GM12865 (cell line): ENCODE data around the gene GEN1.
A peak's percentile ranks its signal among the peaks of the same experiment; 100 is the strongest.

Source experiments
- DNase-seq: peaks from one replicate; pipeline ENCODE4 v3.0.0; 2010; ENCODE audit warnings: low read depth
- H3K4me3 ChIP-seq: 2 replicates; pipeline ENCODE4 v1.5.1; 2011; ENCODE audit warnings: mild to moderate bottlenecking, low read depth, low read length, control low read depth
- TF ChIP-seq, protein P1 (sequence below): IDR thresholded peaks from 2 replicates; pipeline ENCODE4 v1.5.1; 2011; ENCODE audit warnings: low read length, control low read depth, low read depth, inconsistent platforms; ENCODE audit not compliant: insufficient read depth; ENCODE audit errors: missing control alignments

GEN1 gene

DNA sequence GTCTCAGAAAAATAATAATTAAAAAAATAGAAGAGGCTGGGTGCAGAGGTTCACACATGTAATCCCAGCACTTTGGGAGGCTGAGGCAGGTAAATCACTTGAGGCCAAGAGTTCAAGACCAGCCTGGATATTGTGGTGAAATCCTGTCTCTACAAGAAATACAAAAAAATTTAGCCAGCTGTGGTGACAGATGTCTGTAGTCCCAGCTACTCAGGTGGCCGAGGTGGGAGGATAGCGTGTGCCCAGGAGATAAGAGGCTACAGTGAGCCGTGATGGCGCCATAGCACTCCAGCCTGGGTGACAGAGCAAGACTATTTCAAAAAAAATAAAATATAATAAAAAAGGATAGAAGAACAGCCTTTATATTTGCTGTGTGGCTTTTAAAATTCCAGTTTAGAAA, 36.3 kb upstream of the GEN1 start:
- TF ChIP-seq, protein P1, sequence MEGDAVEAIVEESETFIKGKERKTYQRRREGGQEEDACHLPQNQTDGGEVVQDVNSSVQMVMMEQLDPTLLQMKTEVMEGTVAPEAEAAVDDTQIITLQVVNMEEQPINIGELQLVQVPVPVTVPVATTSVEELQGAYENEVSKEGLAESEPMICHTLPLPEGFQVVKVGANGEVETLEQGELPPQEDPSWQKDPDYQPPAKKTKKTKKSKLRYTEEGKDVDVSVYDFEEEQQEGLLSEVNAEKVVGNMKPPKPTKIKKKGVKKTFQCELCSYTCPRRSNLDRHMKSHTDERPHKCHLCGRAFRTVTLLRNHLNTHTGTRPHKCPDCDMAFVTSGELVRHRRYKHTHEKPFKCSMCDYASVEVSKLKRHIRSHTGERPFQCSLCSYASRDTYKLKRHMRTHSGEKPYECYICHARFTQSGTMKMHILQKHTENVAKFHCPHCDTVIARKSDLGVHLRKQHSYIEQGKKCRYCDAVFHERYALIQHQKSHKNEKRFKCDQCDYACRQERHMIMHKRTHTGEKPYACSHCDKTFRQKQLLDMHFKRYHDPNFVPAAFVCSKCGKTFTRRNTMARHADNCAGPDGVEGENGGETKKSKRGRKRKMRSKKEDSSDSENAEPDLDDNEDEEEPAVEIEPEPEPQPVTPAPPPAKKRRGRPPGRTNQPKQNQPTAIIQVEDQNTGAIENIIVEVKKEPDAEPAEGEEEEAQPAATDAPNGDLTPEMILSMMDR, result no peak
- no peak for DNase-seq
- no peak overlapping the region for H3K4me3 ChIP-seq

DNA sequence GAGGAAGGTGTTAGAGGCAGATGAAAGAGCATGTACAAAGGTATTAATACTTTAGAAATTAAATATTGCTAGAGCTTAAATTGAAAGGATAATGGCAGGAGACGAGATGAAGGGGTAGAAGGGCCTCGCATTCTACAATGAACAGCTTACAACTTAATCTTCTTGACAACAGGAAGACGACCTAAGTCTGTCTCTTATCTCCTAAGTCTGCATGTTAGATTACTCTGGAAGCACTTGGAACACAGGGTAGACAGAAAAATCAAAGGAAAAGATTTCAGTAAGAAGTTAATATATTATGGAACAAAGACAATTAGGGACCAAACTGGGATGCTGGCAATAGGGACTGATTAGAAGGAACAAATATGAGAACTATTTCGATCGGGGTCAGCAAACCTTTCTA, 35.2 kb upstream of the GEN1 start:
- DNase-seq, result no peak
- TF ChIP-seq, protein P1, result no peak
- no peak overlapping the region for H3K4me3 ChIP-seq

DNA sequence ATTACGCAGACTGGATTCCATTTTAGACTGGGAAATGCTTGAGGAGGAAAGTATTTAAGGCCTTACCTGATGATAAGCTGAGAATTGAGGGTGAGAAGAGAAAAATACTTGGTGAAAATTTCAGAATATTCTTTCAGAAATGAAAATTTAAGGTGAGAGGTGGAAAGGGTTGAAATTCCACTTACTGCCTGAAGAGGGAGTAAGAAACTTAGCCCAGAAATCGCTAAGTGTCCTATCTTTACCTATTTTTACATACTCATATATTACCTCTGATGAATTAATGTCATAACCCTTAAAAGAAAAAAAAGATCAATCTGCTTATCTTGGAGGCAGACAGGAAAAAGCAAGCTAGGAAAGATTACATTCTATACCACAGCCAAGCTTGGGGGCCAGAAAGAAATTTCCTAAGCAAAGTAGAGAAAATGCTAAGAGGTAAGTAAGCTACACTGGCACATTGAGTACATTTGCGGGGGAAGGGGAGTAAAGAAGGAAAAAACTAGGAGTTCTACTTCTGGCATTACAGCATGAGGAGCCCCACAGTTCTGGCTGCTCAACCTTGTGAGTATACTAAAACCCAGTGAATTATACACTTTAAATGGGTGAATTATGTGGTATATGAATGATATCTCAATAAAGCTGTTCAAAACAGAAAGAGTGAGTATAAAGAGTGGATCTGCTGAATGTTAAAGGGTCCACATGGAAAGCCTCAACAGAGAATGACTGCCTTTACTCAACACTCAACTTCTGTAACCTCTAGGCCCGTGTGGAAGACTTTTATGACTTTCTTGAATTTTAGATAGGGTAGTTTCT, 34.2 kb upstream of the GEN1 start:
- TF ChIP-seq, protein P1, result peak; percentile 63
- peak; percentile 19 for DNase-seq
- H3K4me3 ChIP-seq, result no peak overlapping the region

DNA sequence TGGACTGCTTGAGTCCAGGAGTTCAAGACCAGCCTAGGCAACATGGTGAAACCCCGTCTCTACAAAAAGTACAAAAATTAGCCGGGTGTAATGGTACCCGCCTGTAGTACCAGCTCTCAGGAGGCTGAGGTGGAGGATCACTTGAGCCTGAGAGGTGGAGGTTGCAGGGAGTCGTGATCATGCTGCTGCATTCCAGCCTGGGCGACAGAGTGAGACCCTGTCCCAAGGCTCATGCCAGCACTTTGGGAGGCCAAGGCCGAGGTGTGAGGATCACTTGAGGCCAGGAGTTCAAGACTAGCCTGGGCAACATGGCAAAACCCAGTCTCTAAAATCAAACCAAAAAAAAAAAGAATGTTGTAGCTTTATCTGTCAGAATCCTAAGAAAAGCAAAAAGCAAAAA, 25.7 kb upstream of the GEN1 start:
- DNase-seq, result no peak
- TF ChIP-seq, protein P1, result no peak
- no peak overlapping the region for H3K4me3 ChIP-seq

DNA sequence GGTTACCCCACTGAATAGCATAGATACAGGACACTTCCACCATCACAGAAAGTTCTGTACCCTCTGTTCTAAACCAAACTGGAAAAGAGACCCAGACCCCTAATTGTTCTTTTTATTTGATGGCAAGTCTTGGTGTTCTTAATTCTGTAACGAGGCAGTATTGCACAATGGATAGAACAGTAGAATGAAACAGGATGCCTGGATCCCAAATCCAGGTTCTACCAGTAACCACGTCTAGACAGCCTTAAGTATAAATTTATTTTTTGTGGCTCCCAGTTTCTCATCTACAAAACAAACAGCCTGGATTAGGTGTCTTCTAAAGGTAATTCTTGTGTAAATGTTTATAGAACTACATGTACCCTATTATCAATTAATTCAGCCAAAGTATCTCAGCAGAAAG, 24.1 kb upstream of the GEN1 start:
- TF ChIP-seq, protein P1, result no peak
- H3K4me3 ChIP-seq, result no peak overlapping the region
- no peak for DNase-seq

DNA sequence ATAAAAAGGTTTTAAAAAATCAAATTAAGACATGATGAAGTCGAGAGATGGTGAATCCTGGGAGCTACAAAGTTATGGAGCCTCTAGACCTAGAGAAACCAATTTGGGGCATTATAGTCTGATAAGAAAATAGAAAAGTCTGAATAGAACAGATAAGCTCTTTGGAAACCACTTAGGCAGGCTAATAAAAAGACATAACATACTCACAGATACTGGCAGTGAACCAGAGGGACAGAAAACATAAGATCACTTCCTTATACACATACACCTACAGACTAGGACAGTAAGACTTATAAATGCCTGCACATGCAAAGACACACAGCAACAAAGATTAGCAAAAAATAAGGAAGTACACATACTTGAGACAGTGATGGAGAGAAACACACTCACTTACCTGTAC, 20.3 kb upstream of the GEN1 start:
- TF ChIP-seq, protein P1, result no peak
- H3K4me3 ChIP-seq, result no peak overlapping the region
- no peak for DNase-seq

DNA sequence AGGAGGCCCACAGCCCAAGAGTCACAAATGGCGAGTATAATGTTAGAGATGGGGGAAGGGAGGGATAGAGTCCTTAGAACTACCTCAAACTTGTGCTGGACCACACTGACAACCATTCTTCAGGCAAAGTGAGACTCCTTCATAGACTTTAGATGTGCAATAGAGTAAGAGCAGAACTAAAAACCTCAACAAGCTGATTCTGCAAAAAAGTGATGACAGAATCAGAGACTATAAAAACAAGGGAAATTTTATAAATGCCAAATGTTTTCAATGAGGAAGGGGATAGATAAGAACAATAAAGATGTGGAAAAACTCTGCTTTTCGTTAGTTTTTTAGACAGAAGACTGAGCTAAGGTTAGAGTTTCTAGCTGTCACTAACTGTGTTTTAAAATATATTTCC, 18.1 kb upstream of the GEN1 start:
- no peak for DNase-seq
- TF ChIP-seq, protein P1, result no peak

More for the DNA sequence above, 18.1 kb upstream of the GEN1 start:
- no peak overlapping the region for H3K4me3 ChIP-seq
